GM23338 (cell line): ENCODE measurements around the gene ACD. TPM values are rescaled to one million over a fixed set of nuclear protein-coding genes. Genes with fewer than 3 reads are reported as not detected.

ENCODE experiments used
- ATAC-seq: fragments of 200-7000 bp; cut with Tn5 transposase; 3 replicates; pipeline ENCODE4 v1.9.1; 2020
- DNase-seq: peaks from one replicate; pipeline ENCODE4 v3.0.0-alpha.2; 2015; ENCODE audit warnings: low spot score
- H2AFZ ChIP-seq: fragments of 200-600 bp; sonication (generic); 2 replicates; pipeline ENCODE4 v1.8.0; 2016; ENCODE audit warnings: antibody characterized with exemption, mild to moderate bottlenecking, moderate library complexity
- H3F3A ChIP-seq: fragments of 200-600 bp; sonication (generic); replicated peaks from 2 replicates; pipeline ENCODE4 v1.8.0; 2017; ENCODE audit warnings: antibody characterized with exemption, mixed run types, low read depth
- H3K27ac ChIP-seq: fragments of 200-600 bp; sonication (generic); 2 replicates; pipeline ENCODE4 v1.6.1; 2016; ENCODE audit warnings: low read depth
- H3K27me3 ChIP-seq: fragments of 200-600 bp; sonication (generic); 2 replicates; pipeline ENCODE4 v1.8.0; 2016; ENCODE audit warnings: mild to moderate bottlenecking, mixed run types, moderate library complexity; ENCODE audit not compliant: insufficient read depth
- H3K36me3 ChIP-seq: fragments of 200-600 bp; sonication (generic); 2 replicates; pipeline ENCODE4 v1.8.0; 2016; ENCODE audit warnings: mild to moderate bottlenecking; ENCODE audit not compliant: insufficient read depth
- H3K4me1 ChIP-seq: fragments of 200-600 bp; sonication (generic); 2 replicates; pipeline ENCODE4 v1.8.0; 2016; ENCODE audit warnings: mild to moderate bottlenecking, moderate library complexity; ENCODE audit not compliant: insufficient read depth
- H3K4me2 ChIP-seq: fragments of 200-600 bp; sonication (generic); 2 replicates; pipeline ENCODE4 v1.7.1; 2017; ENCODE audit warnings: mixed run types
- H3K4me3 ChIP-seq: fragments of 200-600 bp; sonication (generic); 2 replicates; pipeline ENCODE4 v1.6.1; 2016; ENCODE audit warnings: mixed run types
- H3K79me2 ChIP-seq: fragments of 200-600 bp; sonication (generic); replicated peaks from 2 replicates; pipeline ENCODE4 v1.8.0; 2017; ENCODE audit warnings: mild to moderate bottlenecking; ENCODE audit not compliant: insufficient read depth
- H3K9me2 ChIP-seq: fragments of 200-600 bp; sonication (generic); 2 replicates; pipeline ENCODE4 v1.8.0; 2017; ENCODE audit not compliant: insufficient read depth
- H4K20me1 ChIP-seq: fragments of 200-600 bp; sonication (generic); replicated peaks from 2 replicates; pipeline ENCODE4 v1.8.0; 2017; ENCODE audit warnings: mild to moderate bottlenecking; ENCODE audit not compliant: insufficient read depth
- H3K27ac Mint-ChIP-seq: 2 replicates; pipeline ENCODE4 v1.8.0; 2020; ENCODE audit warnings: inconsistent platforms, mild to moderate bottlenecking, moderate library complexity, mixed read lengths
- H3K27me3 Mint-ChIP-seq: 3 replicates; pipeline ENCODE4 v1.8.0; 2022; ENCODE audit warnings: low read depth, mild to moderate bottlenecking, moderate library complexity, mixed read lengths, inconsistent platforms; ENCODE audit not compliant: insufficient read depth, poor library complexity
- H3K36me3 Mint-ChIP-seq: 3 replicates; pipeline ENCODE4 v1.8.0; 2021; ENCODE audit warnings: low read depth, mild to moderate bottlenecking, inconsistent platforms, moderate library complexity, mixed read lengths
- H3K4me1 Mint-ChIP-seq: 3 replicates; pipeline ENCODE4 v1.8.0; 2020; ENCODE audit warnings: mild to moderate bottlenecking, inconsistent platforms, mixed read lengths
- H3K4me3 Mint-ChIP-seq: 3 replicates; pipeline ENCODE4 v1.8.0; 2021; ENCODE audit warnings: moderate library complexity, mild to moderate bottlenecking, inconsistent platforms, mixed read lengths
- H3K9me3 Mint-ChIP-seq: 3 replicates; pipeline ENCODE4 v1.8.0; 2020; ENCODE audit warnings: moderate library complexity, mild to moderate bottlenecking, inconsistent platforms, mixed read lengths
- CREB1 ChIP-seq: fragments of 250-450 bp; sonication (Bioruptor Pico); IDR thresholded peaks from 2 replicates; pipeline ENCODE4 v1.5.0; 2020; ENCODE audit warnings: low read depth, mild to moderate bottlenecking, moderate library complexity
- CTCF ChIP-seq, 2 experiments: fragments of 200-600 bp in 1 of 2; sonication (generic) in 1 of 2; conservative IDR thresholded peaks; 2 replicates each; pipeline versions ENCODE4 v1.5.1 to v1.6.1; 2016 to 2017; ENCODE audit warnings: antibody characterized with exemption in 2 of 2, low read depth in 2 of 2, mild to moderate bottlenecking in 2 of 2, moderate library complexity in 1 of 2
- ETS1 ChIP-seq: IDR thresholded peaks from 2 replicates; pipeline ENCODE4 v1.6.1; 2016; ENCODE audit warnings: antibody characterized with exemption
- EZH2 ChIP-seq: fragments of 200-600 bp; sonication (generic); IDR thresholded peaks from one replicate; pipeline ENCODE4 v1.8.0; 2017; ENCODE audit warnings: antibody characterized with exemption, mild to moderate bottlenecking, low read depth; ENCODE audit not compliant: unreplicated experiment
- EZH2phosphoT487 ChIP-seq: fragments of 200-600 bp; sonication (generic); IDR thresholded peaks from one replicate; pipeline ENCODE4 v1.8.1; 2018; ENCODE audit warnings: antibody characterized with exemption; ENCODE audit not compliant: unreplicated experiment
- JUNB ChIP-seq: IDR thresholded peaks from one replicate; pipeline ENCODE4 v1.6.1; 2016; ENCODE audit warnings: antibody characterized with exemption; ENCODE audit not compliant: unreplicated experiment
- NANOG ChIP-seq: IDR thresholded peaks from 2 replicates; pipeline ENCODE4 v1.6.1; 2016; ENCODE audit warnings: antibody characterized with exemption, borderline replicate concordance
- POLR2AphosphoS5 ChIP-seq: IDR thresholded peaks from 2 replicates; pipeline ENCODE4 v1.6.1; 2016; ENCODE audit warnings: antibody characterized with exemption, low read depth
- STAT1 ChIP-seq: IDR thresholded peaks from one replicate; pipeline ENCODE4 v1.6.1; 2016; ENCODE audit warnings: antibody characterized with exemption; ENCODE audit not compliant: unreplicated experiment
- ZNF114 ChIP-seq: fragments of 250-450 bp; sonication (Bioruptor Pico); IDR thresholded peaks from 2 replicates; pipeline ENCODE4 v1.5.0; 2020; ENCODE audit warnings: mild to moderate bottlenecking, moderate library complexity
- ZNF331 ChIP-seq: fragments of 250-450 bp; sonication (Bioruptor Pico); IDR thresholded peaks from 2 replicates; pipeline ENCODE4 v1.5.0; 2020; ENCODE audit warnings: low read depth, mild to moderate bottlenecking, moderate library complexity
- ZNF462 ChIP-seq: fragments of 250-450 bp; sonication (Bioruptor Pico); IDR thresholded peaks from 2 replicates; pipeline ENCODE4 v1.5.0; 2020; ENCODE audit warnings: mild to moderate bottlenecking, moderate library complexity
- polyA plus RNA-seq: library from polyadenylated mRNA; unstranded; fragments of >200 nt; fragmentation: Nextera tagmentation; extraction: Ambion mirVana; gene quantifications from 2 replicates; pipeline ENCODE4 v1.2.1, GENCODE V29; 2016
- total RNA-seq: library from RNA; depleted of rRNA; stranded (reverse); fragments of >200 nt; shearing (Covaris generic); gene quantifications from 2 replicates; pipeline ENCODE4 v1.2.3, GENCODE V29; 2014

Gene ACD
- total and polyA plus RNA-seq, 2 experiments from 2014 or later, result 38.7 to 51.7 TPM

- TF ChIP-seq ETS1 (no peak), ZNF114 (CRISPR knock-in tag) (no peak), ZNF331 (CRISPR knock-in tag) (no peak), CTCF (conservative IDR thresholded peaks at IDR 0.05; ENCODE audit: low read depth in 2 of 2) (no peak)
Observed at GRCh38 chr16:67707790-67708189, 47.7 kb upstream of the ACD start (continued).

GRCh38 chr16:67707210-67707609 is 47.1 kb upstream of the ACD start:
- H3K4me3 Mint-ChIP-seq, result no peak overlapping the region
- no peaks in the 10 kb centered on the region for H3K27me3 ChIP-seq
- H3K4me3 ChIP-seq, result no peak overlapping the region
- ATAC-seq (no peak), DNase-seq (no peak)
- no peak overlapping the region for H3K27ac ChIP-seq
- H3K4me1 ChIP-seq, result peaks cover 22% of the 10 kb centered on the region
- H3K4me1 Mint-ChIP-seq, result peaks cover 20% of the 10 kb centered on the region
- peaks cover 3% of the 10 kb centered on the region for H3K27me3 Mint-ChIP-seq
- no peaks in the 10 kb centered on the region for H3K9me2 ChIP-seq
- H3K27ac Mint-ChIP-seq, result no peak overlapping the region
- H3K4me2 ChIP-seq, result no peak overlapping the region
- peaks cover 8% of the 10 kb centered on the region; the same call in 1 of the 2 replicates for H3F3A ChIP-seq
- H4K20me1 ChIP-seq, result peaks cover 10% of the 10 kb centered on the region; the same call in 1 of the 2 replicates
- no peaks in the 10 kb centered on the region; the same call in 2 of the 3 replicates for H3K36me3 Mint-ChIP-seq
- H3K36me3 ChIP-seq, result no peaks in the 10 kb centered on the region
- H3K79me2 ChIP-seq, result peaks cover 96% of the 10 kb centered on the region
- no peak overlapping the region for H2AFZ ChIP-seq
- H3K9me3 Mint-ChIP-seq, result no peaks in the 10 kb centered on the region
- TF ChIP-seq JUNB (no peak), ETS1 (no peak), CREB1 (CRISPR knock-in tag) (no peak), CTCF (conservative IDR thresholded peaks at IDR 0.05; ENCODE audit: low read depth in 2 of 2) (no peak), POLR2AphosphoS5 (no peak), ZNF114 (CRISPR knock-in tag) (no peak), ZNF462 (no peak), STAT1 (no peak), EZH2 (no peak), NANOG (no peak), ZNF331 (CRISPR knock-in tag) (no peak), EZH2phosphoT487 (no peak)
